ENCODE results near the gene TSPAN5.

- TF ChIP-seq, protein P1, sequence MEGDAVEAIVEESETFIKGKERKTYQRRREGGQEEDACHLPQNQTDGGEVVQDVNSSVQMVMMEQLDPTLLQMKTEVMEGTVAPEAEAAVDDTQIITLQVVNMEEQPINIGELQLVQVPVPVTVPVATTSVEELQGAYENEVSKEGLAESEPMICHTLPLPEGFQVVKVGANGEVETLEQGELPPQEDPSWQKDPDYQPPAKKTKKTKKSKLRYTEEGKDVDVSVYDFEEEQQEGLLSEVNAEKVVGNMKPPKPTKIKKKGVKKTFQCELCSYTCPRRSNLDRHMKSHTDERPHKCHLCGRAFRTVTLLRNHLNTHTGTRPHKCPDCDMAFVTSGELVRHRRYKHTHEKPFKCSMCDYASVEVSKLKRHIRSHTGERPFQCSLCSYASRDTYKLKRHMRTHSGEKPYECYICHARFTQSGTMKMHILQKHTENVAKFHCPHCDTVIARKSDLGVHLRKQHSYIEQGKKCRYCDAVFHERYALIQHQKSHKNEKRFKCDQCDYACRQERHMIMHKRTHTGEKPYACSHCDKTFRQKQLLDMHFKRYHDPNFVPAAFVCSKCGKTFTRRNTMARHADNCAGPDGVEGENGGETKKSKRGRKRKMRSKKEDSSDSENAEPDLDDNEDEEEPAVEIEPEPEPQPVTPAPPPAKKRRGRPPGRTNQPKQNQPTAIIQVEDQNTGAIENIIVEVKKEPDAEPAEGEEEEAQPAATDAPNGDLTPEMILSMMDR (optimal IDR thresholded peaks at IDR 0.05 in 1 of 3, IDR thresholded peaks at IDR 0.05 in 1 of 3, conservative IDR thresholded peaks at IDR 0.05 in 1 of 3; ENCODE audit: extremely low read depth in 1 of 3, insufficient read depth in 2 of 3, low read length in 3 of 3) = no peak
- TF ChIP-seq EZH2 (IDR thresholded peaks at IDR 0.05; ENCODE audit: low read length) = no peak
These were observed 119.1 kb downstream of the TSPAN5 start for GRCh38 chr4:98539299-98539698.
